Prostate gland (tissue), 2 donors: Measurements from ENCODE around the gene SDR39U1.

ENCODE experiments used
- CTCF ChIP-seq, 4 experiments: fragments of 200-600 bp in 2 of 4; fragments of 450-650 bp in 2 of 4; sonication (generic) in 2 of 4; IDR thresholded peaks; 1 replicate in 3 of 4; 2 replicates in 1 of 4; pipeline ENCODE4 v1.5.1; 2016 to 2019; ENCODE audit warnings: antibody characterized with exemption in 4 of 4, mild to moderate bottlenecking in 2 of 4, moderate library complexity in 2 of 4
- POLR2A ChIP-seq: fragments of 450-650 bp; IDR thresholded peaks from one replicate; pipeline ENCODE4 v1.6.1; 2016; ENCODE audit warnings: antibody characterized with exemption, mild to moderate bottlenecking
- POLR2AphosphoS5 ChIP-seq: sonication (generic); formaldehyde crosslinking; IDR thresholded peaks from one replicate; pipeline ENCODE4 v1.6.1; 2017; ENCODE audit warnings: antibody characterized with exemption

GRCh38 chr14:24434676-24435075 is 7.9 kb downstream of the SDR39U1 start:
- no peak for TF ChIP-seq POLR2AphosphoS5
- TF ChIP-seq CTCF (IDR thresholded peaks at IDR 0.05): no peak
- no peak for TF ChIP-seq POLR2A
